HepG2 (cell line): ENCODE measurements around the gene USP20. TPM values are rescaled to one million over a fixed set of nuclear protein-coding genes. Genes with fewer than 3 reads are reported as not detected.

Experiments used
- ATAC-seq: fragments of 200-7000 bp; cut with Tn5 transposase; 3 replicates; pipeline ENCODE4 v1.9.1; 2020; ENCODE audit warnings: mild to moderate bottlenecking, moderate library complexity
- BruUV-seq: library from RNA; stranded (reverse); fragments of 400-500 nt; replicated peaks from 2 replicates; lab custom pipeline; 2021; lab: Mats Ljungman, UMichigan
- CTCF ChIA-PET: fragments of 300-600 bp; formaldehyde crosslinking; extraction: SDS; loops from one replicate; lab custom pipeline; 2021; ENCODE audit warnings: low total read pairs, inconsistent platforms, low intra/inter-chr PET ratio; lab: Yijun Ruan, JAX
- POLR2A ChIA-PET: fragments of 350-600 bp; sonication (Branson Sonifier 250); formaldehyde crosslinking; loops from one replicate; lab custom pipeline; 2020; ENCODE audit warnings: antibody characterized with exemption, inconsistent platforms; lab: Yijun Ruan, JAX
- DNase-seq: peaks from one replicate; pipeline ENCODE4 v3.0.0-alpha.2; 2015; ENCODE audit warnings: low spot score
- FAIRE-seq: peaks from 3 replicates; lab custom pipeline; 2011; peaks lifted over from hg19 to GRCh38; lab: Jason Lieb, UNC
- H2AFZ ChIP-seq: one replicate; pipeline ENCODE4 v1.6.1; 2011; ENCODE audit warnings: low read length, inconsistent platforms
- H3K27ac ChIP-seq: fragments of 300-600 bp; 3 replicates; pipeline ENCODE4 v1.8.0; 2011; ENCODE audit warnings: mixed run types, mild to moderate bottlenecking, mixed read lengths, low read length, inconsistent platforms; ENCODE audit not compliant: insufficient read depth; ENCODE audit errors: extremely low read length
- H3K27me3 ChIP-seq, 2 experiments: fragments of 200-600 bp in 1 of 2; 2 replicates in 1 of 2; 3 replicates in 1 of 2; pipeline versions ENCODE4 v1.6.0 to v1.8.0; 2011; ENCODE audit warnings: low read length in 2 of 2, mild to moderate bottlenecking in 2 of 2, moderate library complexity in 2 of 2, inconsistent platforms in 1 of 2; ENCODE audit not compliant: insufficient read depth in 2 of 2, control insufficient read depth in 1 of 2
- H3K36me3 ChIP-seq, 2 experiments: fragments of 200-600 bp in 1 of 2; replicated peaks in 1 of 2; 2 replicates in 1 of 2; 3 replicates in 1 of 2; pipeline versions ENCODE4 v1.5.1 to v1.8.0; 2011; ENCODE audit warnings: low read length in 2 of 2, inconsistent platforms in 1 of 2; ENCODE audit not compliant: insufficient read depth in 2 of 2, control insufficient read depth in 1 of 2
- H3K4me1 ChIP-seq: 2 replicates; pipeline ENCODE4 v1.5.1; 2012; ENCODE audit warnings: low read length, inconsistent platforms; ENCODE audit not compliant: insufficient read depth
- H3K4me2 ChIP-seq: 2 replicates; pipeline ENCODE4 v1.6.0; 2011; ENCODE audit warnings: low read depth, low read length, inconsistent platforms
- H3K4me3 ChIP-seq, 3 experiments: fragments of 200-600 bp in 1 of 3; sonication (generic), shearing (Covaris generic) in 1 of 3; replicated peaks in 1 of 3; 2 replicates each; pipeline ENCODE4 v1.5.1; 2011 to 2016; ENCODE audit warnings: low read length in 3 of 3, inconsistent platforms in 2 of 3, low read depth in 2 of 3, mild to moderate bottlenecking in 2 of 3, control low read depth in 1 of 3, mixed read lengths in 1 of 3; ENCODE audit not compliant: insufficient read depth in 1 of 3
- H3K79me2 ChIP-seq: one replicate; pipeline ENCODE4 v1.6.1; 2011; ENCODE audit warnings: low read length, inconsistent platforms; ENCODE audit not compliant: insufficient read depth
- H3K9ac ChIP-seq: 2 replicates; pipeline ENCODE4 v1.6.0; 2011; ENCODE audit warnings: mild to moderate bottlenecking, low read depth, low read length, inconsistent platforms; ENCODE audit not compliant: insufficient read depth
- H3K9me3 ChIP-seq: 2 replicates; pipeline ENCODE4 v1.5.1; 2012; ENCODE audit warnings: mild to moderate bottlenecking, low read length
- H4K20me1 ChIP-seq: 2 replicates; pipeline ENCODE4 v1.6.0; 2011; ENCODE audit warnings: inconsistent platforms, mild to moderate bottlenecking, low read length, moderate library complexity; ENCODE audit not compliant: insufficient read depth
- CENPX ChIP-seq: sonication (generic); formaldehyde crosslinking; IDR thresholded peaks from 2 replicates; pipeline ENCODE4 v1.9.0; 2021; ENCODE audit warnings: mild to moderate bottlenecking, missing genetic modification reagents, moderate library complexity
- WGBS: methylation state at CpG from one replicate; pipeline ENCODE4 v1.1.6; 2017; ENCODE audit warnings: low lambda C conversion rate; 5-methylcytosine and 5-hydroxymethylcytosine counted together
- in situ Hi-C: cut with HindIII; loops from 2 replicates; pipeline ENCODE4 v1.10.0; 2017; ENCODE audit warnings: low pct_unique_long_range_greater_than_20kb; ENCODE audit not compliant: extremely low pct_ligation_motif_present
- intact Hi-C: fragments of 100-400 bp; cut with micrococcal nuclease; formaldehyde crosslinking; loops from one replicate; pipeline ENCODE4 v1.10.0; 2022; ENCODE audit not compliant: unreplicated experiment
- microRNA-seq: library from miRNA; unstranded; fragments of <30 nt; microRNA quantifications from one replicate; pipeline ENCODE4, GENCODE V29; 2020
- polyA plus RNA-seq, 8 experiments: library from polyadenylated mRNA; depleted of rRNA in 3 of 8; stranded (reverse) in 7 of 8; unstranded in 1 of 8; fragments of >200 nt; fragmentation: Illumina TruSeq in 4 of 8; extraction: Trizol in 4 of 8; gene quantifications; 2 replicates each; pipeline versions ENCODE4 v1.2.1 to v1.2.3, GENCODE V29; 2011 to 2016; ENCODE audit warnings: low read depth in 4 of 8, missing spikeins in 1 of 8, mixed read lengths in 1 of 8; ENCODE audit not compliant: insufficient read depth in 1 of 8
- small RNA-seq, 3 experiments: library from RNA; depleted of rRNA; stranded (forward); fragments of <200 nt; gene quantifications; one replicate each; pipeline ENCODE3, GENCODE V24; 2012; ENCODE audit warnings: low read depth in 2 of 3, low replicate concordance in 1 of 3; ENCODE audit not compliant: insufficient read length in 3 of 3, insufficient read depth in 2 of 3
- total RNA-seq, 5 experiments: library from RNA; depleted of rRNA; stranded (reverse); fragments of >200 nt; fragmentation: Illumina TruSeq; extraction: Trizol; gene quantifications; 2 replicates each; pipeline ENCODE4 v1.2.3, GENCODE V29; 2016; ENCODE audit warnings: low read depth in 1 of 5
- TF ChIP-seq, protein P1 (sequence below): sonication (generic); formaldehyde crosslinking; IDR thresholded peaks from 2 replicates; pipeline ENCODE4 v1.8.1; 2022; ENCODE audit warnings: low read depth, mild to moderate bottlenecking, missing genetic modification reagents

Gene USP20
- total and polyA plus RNA-seq, 2 of the 13 experiments (the other 11 are each of a cell fraction or from before 2014, with no cell fraction given), result 4.4 to 5.9 TPM

DNA sequence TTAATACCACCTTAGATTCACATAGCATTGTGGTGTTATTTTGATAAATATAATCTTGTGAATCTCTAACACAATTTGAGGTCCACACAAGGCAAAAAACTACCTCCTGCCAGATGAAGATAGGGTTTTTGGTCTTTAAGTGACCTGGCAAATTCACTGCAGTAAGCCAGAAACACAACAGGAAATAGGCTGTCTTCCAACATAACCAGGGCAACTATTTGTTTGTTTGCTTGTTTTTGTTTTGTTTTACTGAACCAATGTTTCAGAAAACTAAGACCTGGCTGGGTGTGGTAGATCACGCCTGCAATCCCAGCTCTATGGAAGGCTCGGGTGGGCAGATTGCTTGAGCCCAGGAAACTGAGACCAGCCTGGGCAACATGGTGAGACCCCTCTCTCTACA lies 95.5 kb downstream of the USP20 start:
- TF ChIP-seq CENPX (CRISPR knock-in tag), result no peak
- TF ChIP-seq, protein P1, sequence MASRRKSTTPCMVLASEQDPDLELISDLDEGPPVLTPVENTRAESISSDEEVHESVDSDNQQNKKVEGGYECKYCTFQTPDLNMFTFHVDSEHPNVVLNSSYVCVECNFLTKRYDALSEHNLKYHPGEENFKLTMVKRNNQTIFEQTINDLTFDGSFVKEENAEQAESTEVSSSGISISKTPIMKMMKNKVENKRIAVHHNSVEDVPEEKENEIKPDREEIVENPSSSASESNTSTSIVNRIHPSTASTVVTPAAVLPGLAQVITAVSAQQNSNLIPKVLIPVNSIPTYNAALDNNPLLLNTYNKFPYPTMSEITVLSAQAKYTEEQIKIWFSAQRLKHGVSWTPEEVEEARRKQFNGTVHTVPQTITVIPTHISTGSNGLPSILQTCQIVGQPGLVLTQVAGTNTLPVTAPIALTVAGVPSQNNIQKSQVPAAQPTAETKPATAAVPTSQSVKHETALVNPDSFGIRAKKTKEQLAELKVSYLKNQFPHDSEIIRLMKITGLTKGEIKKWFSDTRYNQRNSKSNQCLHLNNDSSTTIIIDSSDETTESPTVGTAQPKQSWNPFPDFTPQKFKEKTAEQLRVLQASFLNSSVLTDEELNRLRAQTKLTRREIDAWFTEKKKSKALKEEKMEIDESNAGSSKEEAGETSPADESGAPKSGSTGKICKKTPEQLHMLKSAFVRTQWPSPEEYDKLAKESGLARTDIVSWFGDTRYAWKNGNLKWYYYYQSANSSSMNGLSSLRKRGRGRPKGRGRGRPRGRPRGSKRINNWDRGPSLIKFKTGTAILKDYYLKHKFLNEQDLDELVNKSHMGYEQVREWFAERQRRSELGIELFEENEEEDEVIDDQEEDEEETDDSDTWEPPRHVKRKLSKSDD (CRISPR knock-in tag), result no peak
- no peak overlapping the region for H3K9ac ChIP-seq

More for the DNA sequence above, 95.5 kb downstream of the USP20 start:
- Histone ChIP-seq H3K27ac (no peak overlapping the region), H3K9me3 (no peaks in the 10 kb centered on the region), H4K20me1 (no peaks in the 10 kb centered on the region), H3K27me3 (no peaks in the 10 kb centered on the region), H2AFZ (no peak overlapping the region), H3K79me2 (no peaks in the 10 kb centered on the region), H3K4me2 (no peak overlapping the region), H3K36me3 (peaks cover 5 to 16% of the 10 kb centered on the region in 2 experiments; a peak in 3 of 5 replicates), H3K4me1 (peaks cover 6% of the 10 kb centered on the region; the same call in 1 of the 2 replicates), H3K4me3 (no peak overlapping the region)
- ChIA-PET POLR2A (no interaction called here), CTCF (no interaction called here)
- intact Hi-C loops (no loop called here), in situ Hi-C loops (no loop called here)
- no peak for DNase-seq
- no peak for FAIRE-seq
- ATAC-seq, result no peak
- BruUV-seq, result no TSS peak
- 93% methylated on average over 2 of the region's 2 CpGs for WGBS

Small RNAs within 50 kb of the gene (microRNA-seq; reads per million reads assigned to microRNA genes)
- not detected for gene MIR6855

Small RNAs within 50 kb of the gene (small RNA-seq; reads per million reads assigned to genes)
- 0 to 3.9 (median 0.20) reads per million in 3 experiments for gene MIR6855

Other genes starting within 250 kb of the USP20 start
- gene C9orf50, start 214.4 kb upstream of the USP20 start, total RNA-seq (2016; rRNA removed; fragmentation: Illumina TruSeq; extraction: Trizol), result not detected in 2 replicates
- gene C9orf50, start 214.4 kb upstream of the USP20 start, polyA plus RNA-seq (2011; rRNA removed), result not detected in 2 replicates
- 51.0 and 53.8 TPM in 2 replicates for gene NTMT1, start 209.3 kb upstream of the USP20 start, total RNA-seq (2016; rRNA removed; fragmentation: Illumina TruSeq; extraction: Trizol)
- gene NTMT1, start 209.3 kb upstream of the USP20 start, polyA plus RNA-seq (2011; rRNA removed), result 49.1 and 52.7 TPM in 2 replicates
- gene ASB6, start 193.3 kb upstream of the USP20 start, total RNA-seq (2016; rRNA removed; fragmentation: Illumina TruSeq; extraction: Trizol), result 8.2 and 8.3 TPM in 2 replicates
- 8.4 and 10.8 TPM in 2 replicates for gene ASB6, start 193.3 kb upstream of the USP20 start, polyA plus RNA-seq (2011; rRNA removed)
- gene PRRX2, start 169.8 kb upstream of the USP20 start, total RNA-seq (2016; rRNA removed; fragmentation: Illumina TruSeq; extraction: Trizol), result not detected in 2 replicates
- 0.05 TPM in 1 of 2 replicates, not detected in the other for gene PRRX2, start 169.8 kb upstream of the USP20 start, polyA plus RNA-seq (2011; rRNA removed)
- 0.07 TPM in 1 of 2 replicates, not detected in the other for gene PTGES, start 82.4 kb upstream of the USP20 start, total RNA-seq (2016; rRNA removed; fragmentation: Illumina TruSeq; extraction: Trizol)
- gene PTGES, start 82.4 kb upstream of the USP20 start, polyA plus RNA-seq (2011; rRNA removed), result not detected in 2 replicates
- 8.2 and 18.1 TPM in 2 replicates for gene TOR1B, start 32.3 kb upstream of the USP20 start, total RNA-seq (2016; rRNA removed; fragmentation: Illumina TruSeq; extraction: Trizol)
- 21.3 and 22.8 TPM in 2 replicates for gene TOR1B, start 32.3 kb upstream of the USP20 start, polyA plus RNA-seq (2011; rRNA removed)
- 18.6 and 31.6 TPM in 2 replicates for gene TOR1A, start 11.3 kb upstream of the USP20 start, total RNA-seq (2016; rRNA removed; fragmentation: Illumina TruSeq; extraction: Trizol)
- gene TOR1A, start 11.3 kb upstream of the USP20 start, polyA plus RNA-seq (2011; rRNA removed), result 39.6 and 41.4 TPM in 2 replicates
- gene C9orf78, start 183 bp upstream of the USP20 start, total RNA-seq (2016; rRNA removed; fragmentation: Illumina TruSeq; extraction: Trizol), result 35.5 and 49.0 TPM in 2 replicates
- 14.7 and 18.4 TPM in 2 replicates for gene C9orf78, start 183 bp upstream of the USP20 start, polyA plus RNA-seq (2011; rRNA removed)
- gene FNBP1, start 207.7 kb downstream of the USP20 start, total RNA-seq (2016; rRNA removed; fragmentation: Illumina TruSeq; extraction: Trizol), result 19.5 and 22.9 TPM in 2 replicates
- 5.2 and 5.4 TPM in 2 replicates for gene FNBP1, start 207.7 kb downstream of the USP20 start, polyA plus RNA-seq (2011; rRNA removed)
- gene GPR107, start 218.4 kb downstream of the USP20 start, total RNA-seq (2016; rRNA removed; fragmentation: Illumina TruSeq; extraction: Trizol), result 18.7 and 22.5 TPM in 2 replicates
- gene GPR107, start 218.4 kb downstream of the USP20 start, polyA plus RNA-seq (2011; rRNA removed), result 24.2 and 24.4 TPM in 2 replicates